HG02885 (cell line): ENCODE measurements around the gene PHB1.

Source experiments
- ATAC-seq: cut with Tn5 transposase; IDR thresholded peaks from one replicate; pipeline ENCODE4 v1.9.1; 2021; ENCODE audit warnings: mild to moderate bottlenecking; ENCODE audit not compliant: unreplicated experiment, poor library complexity

Gene PHB1

DNA sequence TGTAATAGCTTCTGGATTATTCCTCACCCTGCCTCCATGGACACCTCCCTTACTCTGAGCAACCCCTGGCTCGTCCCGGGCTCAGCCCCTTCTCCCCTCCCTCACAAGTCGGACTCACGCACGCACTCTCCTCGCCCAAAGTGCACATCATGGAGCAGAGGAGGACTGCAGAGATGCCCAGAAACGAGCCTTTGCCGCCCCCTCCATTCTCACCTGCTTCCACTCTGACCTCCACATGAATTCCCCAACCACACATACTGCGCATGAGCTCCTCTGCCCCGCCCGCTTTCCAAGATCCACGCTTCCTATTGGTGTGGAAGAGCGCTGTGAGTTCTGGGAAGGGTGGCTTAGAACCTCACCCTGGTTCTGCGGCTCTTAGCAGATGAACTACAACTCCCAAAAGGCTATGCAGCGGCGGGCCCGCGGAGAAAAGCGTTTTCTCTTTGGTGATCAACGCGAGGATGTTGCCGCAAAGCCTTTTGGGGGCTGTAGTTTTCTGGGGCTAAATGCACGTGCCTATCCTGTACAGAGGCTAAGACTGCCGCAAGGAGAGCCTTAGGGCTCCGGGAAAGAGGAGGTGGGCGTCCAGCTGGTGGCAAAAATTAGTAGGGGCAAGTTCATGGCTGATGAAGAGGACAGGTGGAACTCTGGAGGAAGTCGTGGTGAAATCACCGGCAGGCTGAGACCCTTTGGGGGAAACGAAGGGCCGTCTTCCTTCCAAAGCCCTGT lies at the start of gene PHB1:
Gene PHB1, minus strand, starts transcription at position 261 of the 729 bp plus-strand sequence. CDS start 1,618 bp downstream, outside the sequence.
- peak; percentile 98 for ATAC-seq

DNA sequence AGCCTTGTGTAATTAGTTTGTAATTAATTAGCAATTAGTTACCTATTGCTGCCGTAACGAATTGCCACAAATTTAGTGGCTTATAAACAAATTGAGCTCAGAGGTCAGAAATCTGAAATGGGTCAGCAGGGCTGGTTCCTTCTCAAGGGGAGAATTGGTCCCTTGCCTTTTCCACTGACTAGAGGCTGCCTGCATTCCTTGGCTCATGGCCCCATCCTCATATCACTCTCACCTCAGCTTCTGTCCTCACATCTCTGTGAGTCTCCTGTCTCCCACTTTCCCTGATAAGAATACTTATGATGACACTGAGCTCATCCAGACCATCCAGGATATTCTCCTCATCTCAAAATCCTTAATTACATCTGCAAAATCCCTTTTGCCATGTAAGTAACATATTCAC lies 49.4 kb upstream of the PHB1 start:
- no peak for ATAC-seq

DNA sequence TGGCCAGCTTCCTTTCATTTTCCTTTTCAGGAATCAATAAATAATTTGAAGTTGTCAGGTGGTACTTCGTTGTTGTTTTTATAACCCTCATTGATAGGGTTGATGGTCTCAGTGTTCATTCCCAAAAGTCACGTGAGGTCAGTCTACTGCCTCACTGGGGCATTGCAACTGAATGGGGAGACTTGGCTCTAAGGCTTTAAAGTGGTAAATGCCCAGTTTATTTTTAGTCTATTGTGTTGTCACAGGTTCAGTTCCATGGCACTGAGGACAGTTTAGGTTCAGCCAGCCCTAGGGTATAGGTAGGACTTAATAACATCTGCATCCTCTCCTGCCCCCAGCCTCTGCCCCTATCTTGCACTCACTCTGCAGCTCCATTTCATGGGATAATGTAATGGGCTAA lies 46.9 kb upstream of the PHB1 start:
- ATAC-seq: no peak

DNA sequence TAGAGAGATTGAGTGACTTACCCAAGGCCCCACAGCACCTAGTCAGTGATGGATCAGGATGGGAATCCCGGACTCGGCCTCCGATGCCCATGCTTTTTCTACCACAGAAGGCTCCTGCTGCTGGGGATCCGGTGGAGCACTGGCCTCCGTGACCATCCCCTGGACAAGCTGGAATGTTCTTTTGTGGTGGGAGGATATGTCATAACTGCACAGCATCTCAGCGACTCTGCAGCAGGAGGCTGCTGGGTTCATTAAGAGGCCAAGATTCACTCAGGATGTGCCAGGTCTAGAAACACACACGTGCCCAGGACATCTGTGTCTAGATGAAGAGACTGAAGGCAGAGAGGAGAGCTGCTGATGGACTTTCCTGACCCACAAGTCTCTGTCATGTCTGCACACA lies 45.7 kb upstream of the PHB1 start:
- ATAC-seq: no peak

DNA sequence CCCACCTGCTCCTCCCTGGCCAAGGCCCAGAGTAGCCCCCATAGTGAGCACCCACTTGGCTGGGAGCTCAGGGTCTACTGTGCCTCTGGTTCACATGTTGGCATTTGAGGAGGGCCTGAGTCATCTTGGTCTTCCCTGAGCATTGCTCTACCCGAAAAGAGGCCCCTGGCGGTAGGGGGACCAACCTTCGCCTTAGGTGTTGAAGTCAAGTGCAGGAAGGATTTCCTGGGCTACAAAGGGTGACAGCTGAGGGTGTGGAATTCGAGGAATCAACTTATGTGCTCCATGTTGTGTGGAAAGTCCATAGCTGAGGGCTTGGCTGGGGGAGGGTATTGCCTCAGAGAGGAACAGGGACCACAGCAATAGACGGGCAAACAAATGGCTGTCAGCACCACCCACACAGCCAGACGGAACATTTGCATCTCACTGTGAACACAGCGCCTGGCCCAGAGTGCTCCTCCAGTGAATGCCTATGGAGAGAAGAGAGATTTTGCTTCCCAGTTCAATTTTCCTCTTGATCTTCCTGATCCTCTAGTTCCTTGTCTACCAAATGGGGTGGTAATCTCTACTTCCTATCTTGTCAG lies 44.8 kb upstream of the PHB1 start:
- no peak for ATAC-seq

DNA sequence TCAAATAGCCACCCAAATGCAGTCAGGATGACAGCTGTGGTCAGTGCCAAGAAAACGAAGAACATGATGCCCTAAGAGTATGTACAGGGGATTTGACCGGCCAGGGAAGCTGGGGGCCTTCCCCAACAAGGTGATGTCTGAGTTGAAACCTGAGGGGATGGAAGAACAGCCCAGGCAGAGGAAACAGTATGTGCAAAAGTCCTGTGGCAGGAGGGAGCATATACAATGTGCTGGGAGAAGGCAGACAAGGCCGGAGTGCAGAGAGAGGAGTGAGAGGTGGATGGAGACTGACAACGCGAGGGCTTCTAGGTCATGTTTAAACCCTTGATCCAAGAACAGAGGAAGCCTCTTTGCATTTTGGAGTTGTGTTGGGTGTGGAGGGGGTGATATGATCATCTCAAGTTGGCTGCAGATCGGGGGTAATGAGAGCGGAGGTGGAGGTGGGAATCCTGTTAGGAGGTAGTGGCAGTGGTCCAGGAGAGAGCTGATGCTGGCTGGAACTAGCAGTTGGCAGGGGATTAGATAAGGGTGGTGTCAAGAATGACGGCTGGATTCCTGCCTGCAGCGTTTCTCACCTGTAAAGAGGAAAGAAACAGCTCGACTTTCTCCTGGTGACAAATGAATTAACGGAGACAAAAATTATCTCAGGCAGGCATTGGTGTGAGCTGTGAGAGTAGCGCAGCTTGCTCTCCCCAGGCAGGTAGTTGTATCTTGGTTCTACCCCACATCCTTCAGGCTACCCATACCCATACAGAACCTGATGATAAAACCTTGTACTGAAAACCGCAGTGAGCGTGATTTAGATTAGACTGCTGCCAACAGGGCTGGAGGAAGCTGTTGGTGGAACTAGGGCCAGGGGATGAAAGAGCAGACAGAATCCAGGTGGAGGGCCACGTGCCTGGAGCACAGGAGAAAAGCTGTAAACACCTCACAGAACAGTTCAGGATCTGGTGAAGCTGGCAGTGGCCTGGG lies 43.2 kb upstream of the PHB1 start:
- no peak for ATAC-seq

DNA sequence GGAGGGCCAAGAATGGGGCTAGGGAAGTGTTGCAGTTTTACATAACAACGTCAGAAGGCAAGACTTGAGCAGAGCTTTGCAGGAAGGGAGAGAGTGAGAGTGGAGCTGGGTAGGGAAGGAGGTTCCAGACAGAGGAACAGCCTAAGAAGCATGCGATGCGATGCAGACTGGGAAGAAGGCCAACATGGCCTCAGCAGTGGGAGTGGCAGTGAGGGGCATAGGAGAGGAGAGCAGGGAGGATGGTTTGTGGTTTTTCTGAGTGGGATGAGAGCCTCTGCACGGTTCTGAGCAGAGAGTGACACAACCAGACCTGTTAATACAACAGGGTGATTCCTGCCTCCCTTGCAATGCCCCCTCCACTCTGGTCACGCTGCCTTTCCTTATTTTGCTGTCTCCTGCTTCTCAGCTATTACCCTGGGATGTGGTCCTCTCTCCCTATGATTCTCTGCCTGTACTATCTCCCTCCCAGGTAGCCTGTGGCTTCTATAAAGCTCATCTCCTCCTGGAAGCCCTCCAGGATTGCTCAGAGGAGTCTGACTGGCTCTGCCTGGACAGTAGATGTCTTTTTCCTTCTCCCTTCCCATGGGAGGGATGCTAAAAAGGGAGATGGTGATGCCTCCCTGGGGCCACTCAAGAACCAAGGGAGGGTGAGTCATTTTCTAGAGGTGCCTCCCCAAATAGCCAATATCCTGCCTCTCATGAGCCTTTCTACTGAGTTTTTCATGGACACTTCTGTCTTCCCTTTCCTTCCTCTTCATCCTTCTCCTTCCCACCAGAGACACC lies 41.7 kb upstream of the PHB1 start:
- ATAC-seq: no peak

DNA sequence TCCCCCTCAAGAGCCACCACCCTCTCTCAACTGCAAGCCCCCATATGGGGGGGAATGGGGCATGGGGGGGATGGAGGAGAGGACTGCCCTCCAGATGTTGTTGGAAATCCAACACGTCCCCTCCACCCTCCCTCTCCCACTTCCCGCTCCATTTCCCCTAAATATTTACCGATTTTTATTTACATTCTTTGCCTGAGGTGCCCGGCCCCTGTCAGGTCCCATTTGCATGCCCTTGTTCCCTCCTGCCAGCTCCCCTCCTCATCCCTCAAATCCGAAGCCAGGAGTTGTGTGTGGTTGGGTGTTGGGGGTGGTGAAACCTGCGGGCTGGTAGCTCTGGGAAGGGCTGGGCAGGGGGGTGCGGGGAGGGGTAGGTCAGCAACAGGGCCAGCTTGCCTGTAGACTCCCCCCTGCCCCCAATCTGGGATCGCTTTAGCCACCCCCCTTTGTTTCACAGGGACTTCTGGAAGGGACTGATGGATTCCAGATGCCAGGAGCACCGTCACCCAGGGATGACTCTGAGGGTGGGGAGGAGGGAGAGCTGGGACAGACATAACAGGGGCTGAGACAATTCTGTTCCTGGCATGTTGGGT lies 40.7 kb upstream of the PHB1 start:
- ATAC-seq: no peak

DNA sequence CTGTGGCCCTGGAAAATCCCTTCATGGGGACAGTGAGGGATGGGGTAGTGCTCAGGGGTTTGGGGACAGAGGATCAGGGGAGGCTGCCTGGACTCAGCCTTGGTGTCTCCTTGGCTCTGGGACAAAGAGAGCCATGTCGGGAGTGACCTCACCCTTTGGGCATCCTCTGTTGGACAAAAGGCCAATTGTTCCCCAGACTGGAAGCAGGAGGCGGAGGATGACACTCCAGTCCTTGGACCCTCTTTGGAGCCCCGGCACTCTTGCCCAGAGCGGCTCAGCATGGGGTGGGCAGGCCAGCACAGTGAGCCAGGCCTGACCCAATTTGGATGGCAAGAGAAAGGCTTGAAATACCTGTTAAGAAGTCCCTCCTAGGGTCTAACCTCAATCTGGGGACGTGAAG lies 39.4 kb upstream of the PHB1 start:
- no peak for ATAC-seq

DNA sequence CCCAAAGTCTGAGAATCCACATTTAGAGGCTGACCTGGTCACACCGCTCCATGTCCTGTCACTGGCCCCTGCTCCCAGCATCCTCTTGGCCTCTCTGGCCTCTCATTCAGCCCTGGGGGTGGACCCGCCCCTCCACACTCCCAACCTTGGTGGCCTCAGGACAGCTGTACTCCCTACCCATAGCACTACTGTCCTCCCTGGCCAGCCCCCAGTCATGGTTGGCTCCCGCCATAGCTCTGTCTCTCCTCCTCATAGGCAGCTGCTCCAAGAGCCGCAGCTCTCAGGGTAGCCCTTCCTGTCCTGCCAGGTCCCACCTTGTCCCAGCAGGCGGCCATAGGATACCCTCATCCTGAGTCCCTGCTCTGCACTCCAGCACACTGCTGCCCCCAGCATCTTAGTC lies 38.0 kb upstream of the PHB1 start:
- no peak for ATAC-seq

DNA sequence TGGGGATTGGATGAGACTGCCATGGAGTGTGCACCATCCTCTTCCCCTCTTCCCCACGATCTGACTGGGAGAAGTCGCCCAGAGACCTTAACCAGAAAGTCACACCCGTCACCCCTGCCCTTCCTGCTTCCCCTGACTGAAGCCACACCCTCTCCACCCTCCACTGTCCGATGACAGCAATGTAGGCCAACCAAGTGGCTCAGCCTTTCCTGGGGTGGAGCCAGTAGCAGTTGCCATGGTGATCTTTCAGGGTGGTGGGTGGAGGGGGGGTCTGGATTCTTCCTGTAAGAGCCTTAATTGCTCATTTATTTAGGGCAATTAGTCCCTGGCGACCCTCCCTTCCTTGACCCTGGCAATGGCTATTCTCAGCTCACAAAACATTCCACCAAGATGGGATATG lies 37.5 kb upstream of the PHB1 start:
- no peak for ATAC-seq

DNA sequence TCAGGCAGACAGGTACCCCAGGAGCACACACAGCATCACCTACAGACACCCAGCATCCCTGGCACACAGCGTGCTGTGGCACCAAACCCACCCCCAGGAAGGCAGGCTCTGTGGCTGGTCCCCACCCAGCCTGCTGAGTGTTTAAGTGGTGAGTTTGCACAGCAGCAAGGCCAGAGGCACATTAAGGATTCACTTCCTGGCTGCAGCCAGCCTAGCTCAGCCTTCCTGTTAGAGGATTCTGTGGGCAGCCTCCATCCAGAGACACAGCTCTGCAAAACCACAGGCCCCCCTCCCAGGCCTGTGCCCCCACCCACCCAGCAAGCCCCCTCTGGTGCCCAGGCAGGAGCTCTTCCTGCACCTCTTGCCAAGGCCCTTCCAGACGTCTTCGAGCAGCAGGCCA lies 36.1 kb upstream of the PHB1 start:
- no peak for ATAC-seq

DNA sequence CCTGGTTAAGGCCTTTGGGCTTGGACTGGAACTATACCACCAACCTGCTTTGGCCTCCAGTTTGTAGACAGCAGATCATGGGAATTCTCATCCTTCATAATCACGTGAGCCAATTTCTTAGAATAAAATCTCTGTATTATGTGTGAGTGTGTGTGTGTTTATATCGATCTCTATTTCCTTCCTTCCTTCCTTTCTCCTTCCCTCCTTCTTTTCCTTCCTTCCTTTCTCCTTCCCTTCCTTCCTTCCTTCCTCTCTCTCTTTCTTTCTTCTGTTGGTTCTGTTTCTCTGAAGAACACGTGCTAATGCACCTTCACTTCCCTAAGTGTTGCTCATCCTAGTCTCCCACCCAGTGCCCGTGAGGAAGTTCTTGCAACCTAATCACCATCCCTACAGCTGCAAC lies 35.5 kb upstream of the PHB1 start:
- no peak for ATAC-seq

DNA sequence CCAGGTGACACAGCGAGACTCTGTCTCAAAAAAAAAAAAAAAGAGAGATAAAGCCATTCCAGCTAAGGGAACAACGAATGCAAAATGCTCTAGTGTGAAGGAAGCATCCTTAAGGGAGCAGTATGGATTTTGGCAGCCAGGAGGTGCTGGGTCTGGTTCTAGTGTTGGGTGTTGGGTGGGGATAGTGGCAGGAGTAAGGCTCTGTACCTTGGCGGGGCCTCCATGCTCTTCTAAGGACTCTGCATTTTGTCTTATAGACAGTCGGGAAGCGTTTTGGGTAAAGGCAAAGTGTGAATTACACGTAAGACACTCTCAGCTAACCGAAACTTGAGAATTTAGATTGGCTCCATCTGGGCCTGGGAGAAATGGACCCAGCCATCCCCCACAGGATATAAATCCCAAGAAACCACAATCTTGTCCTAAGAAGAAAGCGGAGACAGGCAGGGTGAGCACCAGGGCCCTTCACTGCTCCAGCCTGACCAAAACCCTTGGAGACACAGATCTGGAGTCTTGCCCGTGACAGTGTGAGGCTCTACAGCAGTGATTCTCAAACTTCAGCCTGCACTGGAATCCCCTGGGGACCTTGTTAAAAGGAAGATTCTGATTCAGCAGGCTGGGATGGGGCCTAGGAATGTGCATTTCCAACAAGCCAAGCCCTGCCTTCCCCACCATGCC lies 33.1 kb upstream of the PHB1 start:
- ATAC-seq: no peak

DNA sequence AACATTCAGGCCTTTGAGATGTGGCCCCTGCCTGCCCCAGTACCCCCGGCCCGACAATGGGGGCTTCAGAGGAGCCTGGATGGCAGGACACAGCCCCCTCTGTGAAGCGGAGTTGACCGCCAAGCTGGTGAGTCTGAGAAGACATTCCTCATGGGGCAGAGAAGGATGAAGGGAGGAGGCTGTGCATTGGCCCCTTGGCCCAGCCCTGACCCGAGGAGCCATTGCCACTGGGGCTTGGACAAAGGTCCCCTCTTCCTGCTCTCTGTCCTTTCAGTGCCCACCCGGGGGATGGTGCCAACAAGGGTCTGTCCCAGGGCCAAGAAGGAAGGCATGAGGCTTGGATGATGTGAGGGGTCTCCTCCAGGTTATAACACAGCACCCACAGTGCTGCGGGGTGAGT lies 30.9 kb upstream of the PHB1 start:
- no peak for ATAC-seq

DNA sequence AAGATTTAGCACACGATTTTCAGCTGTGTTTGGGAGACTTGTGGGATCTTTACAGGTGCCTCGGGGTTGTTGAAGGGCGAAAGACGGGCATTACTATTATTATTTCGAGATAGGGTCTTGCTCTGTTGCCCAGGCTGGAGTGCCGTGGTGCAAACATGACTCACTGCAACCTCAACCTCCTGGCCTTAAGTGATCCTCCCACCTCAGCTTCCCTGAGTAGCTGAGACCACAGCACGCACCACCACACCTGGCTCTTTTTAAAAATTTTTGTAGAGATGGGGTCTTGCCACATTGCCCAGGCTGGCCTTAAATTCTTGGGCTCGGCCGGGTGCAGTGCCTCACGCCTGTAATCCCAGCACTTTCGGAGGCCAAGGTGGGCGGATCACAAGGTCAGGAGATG lies 29.7 kb upstream of the PHB1 start:
- ATAC-seq: no peak

DNA sequence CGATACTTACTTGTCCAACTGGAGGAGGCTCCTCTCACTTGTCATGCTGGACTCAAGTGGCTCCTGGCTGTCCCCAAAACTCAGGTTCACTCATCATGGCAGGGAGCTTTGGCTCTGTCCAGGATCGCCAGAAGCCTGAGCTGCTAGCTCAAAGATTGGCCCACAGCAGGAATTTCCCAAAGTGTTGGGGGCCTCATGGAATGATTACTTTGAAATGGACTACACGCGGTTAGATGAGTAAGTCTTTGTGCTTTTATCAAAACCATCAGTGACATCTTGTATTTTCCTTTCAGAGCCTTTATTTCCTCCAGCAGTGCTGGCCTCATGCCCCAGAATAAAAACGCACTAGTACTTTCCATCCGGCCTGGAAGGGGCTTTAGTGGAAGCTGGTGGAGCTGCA lies 29.2 kb upstream of the PHB1 start:
- no peak for ATAC-seq

DNA sequence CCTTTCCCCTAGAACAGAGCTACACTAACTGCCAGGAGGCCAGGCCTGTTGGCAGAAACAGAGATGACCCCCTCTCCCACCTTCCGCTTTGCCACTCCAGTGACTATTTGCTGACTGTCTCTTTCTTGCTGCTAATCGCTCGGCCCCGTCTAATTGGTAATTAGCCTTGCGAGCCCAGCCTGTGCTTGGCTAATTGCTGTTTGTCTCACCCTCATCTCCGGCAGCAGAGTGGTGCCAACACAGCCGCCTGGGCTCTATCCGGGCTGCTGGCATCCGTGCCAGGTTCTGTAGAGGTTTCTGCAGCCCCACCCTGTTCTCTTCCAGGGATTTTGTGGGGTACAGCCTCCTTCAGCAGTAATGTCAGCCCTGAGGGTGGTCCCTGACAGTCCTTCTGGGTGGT lies 27.4 kb upstream of the PHB1 start:
- no peak for ATAC-seq

DNA sequence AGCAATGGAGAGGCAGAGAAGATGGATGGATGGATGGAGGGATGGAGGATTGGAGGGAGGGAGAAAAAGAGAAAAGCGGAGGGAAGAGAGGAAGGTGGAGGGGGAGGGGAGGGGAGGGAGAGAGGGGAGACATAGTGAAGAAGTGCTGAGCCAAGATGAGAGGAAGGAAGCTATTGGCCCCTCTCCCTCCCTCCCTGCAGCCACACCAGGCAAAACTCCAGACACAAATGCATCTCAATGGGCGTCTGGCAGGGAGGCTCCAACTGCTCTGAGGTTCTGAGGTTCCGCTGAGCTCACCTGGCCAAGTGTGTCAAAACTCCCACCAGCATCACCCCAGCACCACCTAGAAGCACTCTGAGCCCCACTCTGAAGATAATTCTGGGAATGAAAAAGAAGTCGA lies 26.9 kb upstream of the PHB1 start:
- no peak for ATAC-seq

DNA sequence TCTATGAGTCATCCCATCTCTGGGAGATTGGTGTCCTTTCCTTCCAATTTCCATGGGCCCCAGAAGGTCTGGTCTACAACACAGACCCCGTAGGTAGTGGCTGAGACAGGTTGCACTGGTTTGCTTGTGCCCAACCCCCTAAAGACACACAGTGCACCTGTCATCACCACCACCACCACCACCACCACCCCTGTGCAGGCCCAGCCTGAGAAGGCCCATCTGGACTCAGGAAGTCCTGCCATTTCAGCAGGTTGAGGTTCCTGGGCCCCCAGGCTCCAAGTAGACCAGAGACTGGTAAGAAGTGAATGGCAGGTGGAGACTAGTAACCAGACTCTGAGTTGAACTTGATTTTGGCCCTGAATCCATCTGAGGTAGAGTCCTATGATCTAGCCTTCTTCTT lies 25.9 kb upstream of the PHB1 start:
- no peak for ATAC-seq
